HG02981 (cell line): ENCODE data around the gene SLC25A26.

Source experiments
- ATAC-seq: cut with Tn5 transposase; IDR thresholded peaks from one replicate; pipeline ENCODE4 v1.9.1; 2021; ENCODE audit warnings: mild to moderate bottlenecking, moderate library complexity; ENCODE audit not compliant: unreplicated experiment

The SLC25A26 gene

GRCh38 chr3:66314455-66314854 is 93.7 kb downstream of the SLC25A26 start:
- no peak for ATAC-seq

GRCh38 chr3:66317750-66318376 is 97.1 kb downstream of the SLC25A26 start:
- no peak for ATAC-seq

- no peak for ATAC-seq
These were observed 99.6 kb downstream of the SLC25A26 start for GRCh38 chr3:66320390-66320789.

GRCh38 chr3:66322436-66322835 is 101.6 kb downstream of the SLC25A26 start:
- no peak for ATAC-seq

- ATAC-seq, result no peak
These were observed 105.5 kb downstream of the SLC25A26 start for GRCh38 chr3:66326340-66326739.

- ATAC-seq, result no peak
These were observed 114.9 kb downstream of the SLC25A26 start for GRCh38 chr3:66335671-66336070.

- no peak for ATAC-seq
These were observed 115.5 kb downstream of the SLC25A26 start for GRCh38 chr3:66336333-66336766.

GRCh38 chr3:66338927-66339326 is 118.1 kb downstream of the SLC25A26 start:
- no peak for ATAC-seq

- ATAC-seq, result no peak
These were observed 122.0 kb downstream of the SLC25A26 start for GRCh38 chr3:66342717-66343356.

GRCh38 chr3:66344391-66344811 is 123.6 kb downstream of the SLC25A26 start:
- ATAC-seq, result no peak

- ATAC-seq, result no peak
These were observed 124.2 kb downstream of the SLC25A26 start for GRCh38 chr3:66344848-66345578.

- ATAC-seq, result no peak
These were observed 127.9 kb downstream of the SLC25A26 start for GRCh38 chr3:66348704-66349103.

GRCh38 chr3:66350601-66351000 is 129.8 kb downstream of the SLC25A26 start:
- no peak for ATAC-seq

GRCh38 chr3:66353039-66353438 is 132.2 kb downstream of the SLC25A26 start:
- ATAC-seq, result no peak

GRCh38 chr3:66353530-66353929 is 132.7 kb downstream of the SLC25A26 start:
- ATAC-seq, result no peak

- no peak for ATAC-seq
These were observed 133.2 kb downstream of the SLC25A26 start for GRCh38 chr3:66354001-66354400.

- ATAC-seq, result no peak
These were observed 134.6 kb downstream of the SLC25A26 start for GRCh38 chr3:66355394-66355793.

GRCh38 chr3:66355997-66356396 is 135.2 kb downstream of the SLC25A26 start:
- no peak for ATAC-seq

GRCh38 chr3:66361356-66361755 is 140.6 kb downstream of the SLC25A26 start:
- ATAC-seq, result no peak

- no peak for ATAC-seq
These were observed 141.7 kb downstream of the SLC25A26 start for GRCh38 chr3:66362541-66362941.

- no peak for ATAC-seq
These were observed 142.3 kb downstream of the SLC25A26 start for GRCh38 chr3:66363148-66363547.

- no peak for ATAC-seq
These were observed 144.3 kb downstream of the SLC25A26 start for GRCh38 chr3:66365080-66365479.
